ENCODE measurements around the gene ZNF133. TPM values are rescaled to one million over a fixed set of nuclear protein-coding genes. Genes with fewer than 3 reads are reported as not detected.
A peak's percentile ranks its signal among the peaks of the same experiment; 100 is the strongest.

Gene ZNF133
- total and polyA plus RNA-seq, 2 of the 13 experiments (the other 11 are each of a cell fraction or from before 2014, with no cell fraction given) = 23.5 to 26.7 TPM

DNA sequence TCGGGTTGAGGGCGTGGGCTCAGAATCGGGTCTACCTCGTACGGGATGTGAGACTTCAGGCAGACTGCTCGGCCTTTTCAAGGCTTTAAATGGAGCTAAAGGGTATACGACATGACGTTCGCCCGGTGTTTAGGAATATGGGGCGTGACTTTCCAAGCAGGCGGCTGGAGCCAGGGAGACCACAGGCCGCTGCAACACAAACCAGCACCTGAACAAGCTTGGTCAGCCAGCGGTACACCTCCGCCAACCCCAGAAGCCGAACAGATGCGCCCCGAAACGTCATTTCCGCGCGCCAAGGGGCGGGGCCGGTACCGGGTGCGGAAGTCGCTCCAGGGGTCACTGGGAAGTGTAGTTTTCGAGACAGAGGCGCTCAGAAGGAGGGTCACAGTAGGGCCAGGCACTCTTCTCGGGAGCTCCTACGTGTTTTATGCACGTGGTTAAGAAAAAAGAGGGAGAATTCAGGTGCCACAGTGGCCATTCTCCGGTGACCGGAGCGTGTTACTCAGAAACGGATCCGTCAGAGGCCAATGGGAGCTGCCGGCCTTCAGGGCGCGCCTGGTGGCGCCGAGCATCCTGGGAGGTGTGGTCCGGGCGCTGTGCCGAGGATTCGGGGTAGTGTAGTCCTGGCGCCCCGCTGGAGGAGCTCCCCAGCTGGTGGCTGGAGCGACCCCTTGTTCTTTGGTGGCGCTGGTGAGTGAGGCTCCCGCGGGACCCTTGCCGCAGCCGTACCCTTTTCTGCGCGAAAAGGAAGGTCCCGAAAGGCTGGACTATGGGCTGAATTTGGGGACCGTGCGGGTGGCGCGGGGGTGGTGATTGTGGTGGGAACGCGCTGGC, at the start of gene ZNF133 (continued):
- TF ChIP-seq, protein P1, sequence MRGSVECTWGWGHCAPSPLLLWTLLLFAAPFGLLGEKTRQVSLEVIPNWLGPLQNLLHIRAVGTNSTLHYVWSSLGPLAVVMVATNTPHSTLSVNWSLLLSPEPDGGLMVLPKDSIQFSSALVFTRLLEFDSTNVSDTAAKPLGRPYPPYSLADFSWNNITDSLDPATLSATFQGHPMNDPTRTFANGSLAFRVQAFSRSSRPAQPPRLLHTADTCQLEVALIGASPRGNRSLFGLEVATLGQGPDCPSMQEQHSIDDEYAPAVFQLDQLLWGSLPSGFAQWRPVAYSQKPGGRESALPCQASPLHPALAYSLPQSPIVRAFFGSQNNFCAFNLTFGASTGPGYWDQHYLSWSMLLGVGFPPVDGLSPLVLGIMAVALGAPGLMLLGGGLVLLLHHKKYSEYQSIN (CRISPR knock-in tag; IDR thresholded peaks at IDR 0.05; ENCODE audit: borderline replicate concordance) = no peak
- TF ChIP-seq CBX2 (IDR thresholded peaks at IDR 0.05; ENCODE audit: low read depth, low read length) (no peak), CBX2 (CRISPR knock-in tag; IDR thresholded peaks at IDR 0.05; ENCODE audit: low read depth) (no peak), ZNF382 (CRISPR knock-in tag; IDR thresholded peaks at IDR 0.05; ENCODE audit: borderline replicate concordance) (no peak), NR2C2 (CRISPR knock-in tag; IDR thresholded peaks at IDR 0.05; ENCODE audit: borderline replicate concordance) (peak; percentile 96), ZFAT (CRISPR knock-in tag; conservative IDR thresholded peaks at IDR 0.05) (no peak), ELF4 (CRISPR knock-in tag; IDR thresholded peaks at IDR 0.05; ENCODE audit: borderline replicate concordance) (peak; percentile 93), SMARCE1 (IDR thresholded peaks at IDR 0.05; ENCODE audit: borderline replicate concordance) (no peak), ZNF557 (CRISPR knock-in tag; IDR thresholded peaks at IDR 0.05) (no peak; the same call in 1 of the 2 replicates), ZNF883 (CRISPR knock-in tag; IDR thresholded peaks at IDR 0.05; ENCODE audit: not compliant biosample characterization) (peak; percentile 77), NFIB (CRISPR knock-in tag; IDR thresholded peaks at IDR 0.05; ENCODE audit: borderline replicate concordance) (no peak), ZSCAN25 (CRISPR knock-in tag; IDR thresholded peaks at IDR 0.05) (peak; percentile 45), DR1 (CRISPR knock-in tag; IDR thresholded peaks at IDR 0.05) (peak; percentile 61; the same call in 1 of the 2 replicates), PLRG1 (conservative IDR thresholded peaks at IDR 0.05) (no peak), TCF12 (IDR thresholded peaks at IDR 0.05) (no peak), TCF12 (CRISPR knock-in tag; IDR thresholded peaks at IDR 0.05) (no peak; the same call in none of the 2 replicates)
- TF ChIP-seq, protein P2, sequence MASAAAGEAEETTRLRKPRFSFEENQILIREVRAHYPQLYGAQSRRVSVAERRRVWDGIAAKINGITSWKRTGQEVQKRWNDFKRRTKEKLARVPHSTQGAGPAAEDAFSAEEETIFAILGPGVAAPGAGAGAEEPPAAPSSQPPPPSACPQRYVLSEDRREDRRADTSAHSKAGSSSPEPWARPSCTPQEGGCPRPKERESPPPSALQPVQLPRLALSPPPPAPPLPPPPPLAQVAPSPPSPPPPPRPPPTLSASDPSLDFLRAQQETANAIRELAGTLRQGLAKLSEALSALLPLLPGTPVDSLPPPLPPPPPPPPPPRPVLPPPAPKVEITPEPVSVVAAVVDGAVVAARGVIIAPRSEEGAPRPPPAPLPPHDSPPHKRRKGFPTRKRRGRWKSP (CRISPR knock-in tag; IDR thresholded peaks at IDR 0.05) = 0 out of 2 replicates have a peak, but pooled peaks have one; percentile 55
- TF ChIP-seq, protein P3, sequence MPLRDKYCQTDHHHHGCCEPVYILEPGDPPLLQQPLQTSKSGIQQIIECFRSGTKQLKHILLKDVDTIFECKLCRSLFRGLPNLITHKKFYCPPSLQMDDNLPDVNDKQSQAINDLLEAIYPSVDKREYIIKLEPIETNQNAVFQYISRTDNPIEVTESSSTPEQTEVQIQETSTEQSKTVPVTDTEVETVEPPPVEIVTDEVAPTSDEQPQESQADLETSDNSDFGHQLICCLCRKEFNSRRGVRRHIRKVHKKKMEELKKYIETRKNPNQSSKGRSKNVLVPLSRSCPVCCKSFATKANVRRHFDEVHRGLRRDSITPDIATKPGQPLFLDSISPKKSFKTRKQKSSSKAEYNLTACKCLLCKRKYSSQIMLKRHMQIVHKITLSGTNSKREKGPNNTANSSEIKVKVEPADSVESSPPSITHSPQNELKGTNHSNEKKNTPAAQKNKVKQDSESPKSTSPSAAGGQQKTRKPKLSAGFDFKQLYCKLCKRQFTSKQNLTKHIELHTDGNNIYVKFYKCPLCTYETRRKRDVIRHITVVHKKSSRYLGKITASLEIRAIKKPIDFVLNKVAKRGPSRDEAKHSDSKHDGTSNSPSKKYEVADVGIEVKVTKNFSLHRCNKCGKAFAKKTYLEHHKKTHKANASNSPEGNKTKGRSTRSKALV (CRISPR knock-in tag; IDR thresholded peaks at IDR 0.05) = peak; percentile 79; the same call in 1 of the 2 replicates
- TF ChIP-seq, protein P4, sequence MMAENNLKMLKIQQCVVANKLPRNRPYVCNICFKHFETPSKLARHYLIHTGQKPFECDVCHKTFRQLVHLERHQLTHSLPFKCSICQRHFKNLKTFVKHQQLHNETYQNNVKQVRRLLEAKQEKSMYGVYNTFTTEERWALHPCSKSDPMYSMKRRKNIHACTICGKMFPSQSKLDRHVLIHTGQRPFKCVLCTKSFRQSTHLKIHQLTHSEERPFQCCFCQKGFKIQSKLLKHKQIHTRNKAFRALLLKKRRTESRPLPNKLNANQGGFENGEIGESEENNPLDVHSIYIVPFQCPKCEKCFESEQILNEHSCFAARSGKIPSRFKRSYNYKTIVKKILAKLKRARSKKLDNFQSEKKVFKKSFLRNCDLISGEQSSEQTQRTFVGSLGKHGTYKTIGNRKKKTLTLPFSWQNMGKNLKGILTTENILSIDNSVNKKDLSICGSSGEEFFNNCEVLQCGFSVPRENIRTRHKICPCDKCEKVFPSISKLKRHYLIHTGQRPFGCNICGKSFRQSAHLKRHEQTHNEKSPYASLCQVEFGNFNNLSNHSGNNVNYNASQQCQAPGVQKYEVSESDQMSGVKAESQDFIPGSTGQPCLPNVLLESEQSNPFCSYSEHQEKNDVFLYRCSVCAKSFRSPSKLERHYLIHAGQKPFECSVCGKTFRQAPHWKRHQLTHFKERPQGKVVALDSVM (CRISPR knock-in tag; IDR thresholded peaks at IDR 0.05) = peak; percentile 70
- TF ChIP-seq, protein P5, sequence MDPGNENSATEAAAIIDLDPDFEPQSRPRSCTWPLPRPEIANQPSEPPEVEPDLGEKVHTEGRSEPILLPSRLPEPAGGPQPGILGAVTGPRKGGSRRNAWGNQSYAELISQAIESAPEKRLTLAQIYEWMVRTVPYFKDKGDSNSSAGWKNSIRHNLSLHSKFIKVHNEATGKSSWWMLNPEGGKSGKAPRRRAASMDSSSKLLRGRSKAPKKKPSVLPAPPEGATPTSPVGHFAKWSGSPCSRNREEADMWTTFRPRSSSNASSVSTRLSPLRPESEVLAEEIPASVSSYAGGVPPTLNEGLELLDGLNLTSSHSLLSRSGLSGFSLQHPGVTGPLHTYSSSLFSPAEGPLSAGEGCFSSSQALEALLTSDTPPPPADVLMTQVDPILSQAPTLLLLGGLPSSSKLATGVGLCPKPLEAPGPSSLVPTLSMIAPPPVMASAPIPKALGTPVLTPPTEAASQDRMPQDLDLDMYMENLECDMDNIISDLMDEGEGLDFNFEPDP (CRISPR knock-in tag; conservative IDR thresholded peaks at IDR 0.05) = peak; percentile 98; the same call in 1 of the 2 replicates
